HCT116 (cell line): ENCODE measurements around the gene ZNF423. TPM values are rescaled to one million over a fixed set of nuclear protein-coding genes. Genes with fewer than 3 reads are reported as not detected.

Source experiments
- ATAC-seq: fragments of 200-7000 bp; cut with Tn5 transposase; 2 replicates; pipeline ENCODE4 v1.9.1; 2020; ENCODE audit warnings: mild to moderate bottlenecking, moderate library complexity
- BruUV-seq: library from RNA; stranded (reverse); fragments of 400-500 nt; replicated peaks from 2 replicates; lab custom pipeline; 2021; lab: Mats Ljungman, UMichigan
- CTCF ChIA-PET: fragments of 300-600 bp; sonication (Branson Sonifier 250); formaldehyde crosslinking; loops from one replicate; lab custom pipeline; 2021; ENCODE audit warnings: antibody characterized with exemption; lab: Charles Lee
- POLR2A ChIA-PET: fragments of 300-600, 350-600 bp; sonication (Branson Sonifier 250); formaldehyde crosslinking; loops from one replicate; lab custom pipeline; 2021; ENCODE audit warnings: antibody characterized with exemption; lab: Charles Lee
- RAD21 ChIA-PET, 2 experiments: fragments of 300-600 bp; sonication (Branson Sonifier 250); formaldehyde crosslinking; loops; one replicate each; lab custom pipeline; 2023; ENCODE audit warnings: low total read pairs in 2 of 2; ENCODE audit not compliant: uncharacterized antibody in 2 of 2, unreplicated experiment in 2 of 2, low non-redundant PET in 1 of 2; lab: Charles Lee
- DNase-seq: peaks from one replicate; pipeline ENCODE4 v3.0.0-alpha.2; 2010; ENCODE audit warnings: low read depth, low spot score
- H2AFZ ChIP-seq: fragments of 200-600 bp; shearing (Covaris generic), sonication (generic); 2 replicates; pipeline ENCODE4 v1.6.1; 2017; ENCODE audit warnings: low read depth, mixed run types, mixed read lengths, antibody characterized with exemption, low read length; ENCODE audit not compliant: poor library complexity, severe bottlenecking
- H3K27ac ChIP-seq: 2 replicates; pipeline ENCODE4 v1.5.1; 2012; ENCODE audit warnings: low read depth, low read length
- H3K27me3 ChIP-seq: fragments of 200-600 bp; sonication (generic); 2 replicates; pipeline ENCODE4 v1.6.1; 2016; ENCODE audit warnings: mixed run types, low read length, mixed read lengths; ENCODE audit not compliant: insufficient read depth
- H3K36me3 ChIP-seq, 2 experiments: fragments of 200-500 bp in 1 of 2; fragments of 200-600 bp in 1 of 2; sonication (Bioruptor generic) in 1 of 2; sonication (generic) in 1 of 2; 2 replicates each; pipeline versions ENCODE4 v1.5.1 to v1.6.1; 2014 to 2016; ENCODE audit warnings: low read length in 2 of 2, inconsistent platforms in 1 of 2, mixed read lengths in 1 of 2, mixed run types in 1 of 2; ENCODE audit not compliant: insufficient read depth in 2 of 2, control insufficient read depth in 1 of 2
- H3K4me1 ChIP-seq, 2 experiments: fragments of 200-600 bp in 1 of 2; sonication (generic) in 1 of 2; 2 replicates each; pipeline versions ENCODE4 v1.5.1 to v1.6.1; 2012 to 2017; ENCODE audit warnings: low read length in 2 of 2, inconsistent platforms in 1 of 2, mild to moderate bottlenecking in 1 of 2, mixed read lengths in 1 of 2, mixed run types in 1 of 2, moderate library complexity in 1 of 2; ENCODE audit not compliant: insufficient read depth in 2 of 2, control insufficient read depth in 1 of 2
- H3K4me2 ChIP-seq: fragments of 200-600 bp; sonication (generic); 2 replicates; pipeline ENCODE4 v1.6.1; 2017; ENCODE audit warnings: mixed run types, low read length, mixed read lengths
- H3K4me3 ChIP-seq, 2 experiments: fragments of 200-600 bp in 1 of 2; sonication (generic) in 1 of 2; replicated peaks in 1 of 2; 2 replicates each; pipeline ENCODE4 v1.5.1; 2011 to 2016; ENCODE audit warnings: low read length in 2 of 2, control low read depth in 1 of 2, low read depth in 1 of 2, mild to moderate bottlenecking in 1 of 2, mixed read lengths in 1 of 2, mixed run types in 1 of 2
- H3K79me2 ChIP-seq: fragments of 200-600 bp; sonication (generic); 2 replicates; pipeline ENCODE4 v1.6.1; 2017; ENCODE audit warnings: mild to moderate bottlenecking, mixed run types, low read length, moderate library complexity, mixed read lengths; ENCODE audit not compliant: insufficient read depth
- H3K9ac ChIP-seq: fragments of 200-600 bp; sonication (generic); 2 replicates; pipeline ENCODE4 v1.6.1; 2016; ENCODE audit warnings: low read length, mixed read lengths
- H3K9me2 ChIP-seq: fragments of 200-600 bp; sonication (generic), shearing (Covaris generic); 2 replicates; pipeline ENCODE4 v1.6.1; 2017; ENCODE audit warnings: mixed run types, mild to moderate bottlenecking, moderate library complexity; ENCODE audit not compliant: insufficient read depth
- H3K9me3 ChIP-seq, 2 experiments: fragments of 200-500 bp in 1 of 2; fragments of 200-600 bp in 1 of 2; sonication (Bioruptor generic) in 1 of 2; sonication (generic) in 1 of 2; 2 replicates each; pipeline ENCODE4 v1.6.1; 2014 to 2017; ENCODE audit warnings: low read length in 2 of 2, mixed read lengths in 2 of 2, inconsistent platforms in 1 of 2, low read depth in 1 of 2, mild to moderate bottlenecking in 1 of 2, mixed run types in 1 of 2, moderate library complexity in 1 of 2; ENCODE audit not compliant: control insufficient read depth in 1 of 2, insufficient read depth in 1 of 2
- H4K20me1 ChIP-seq: fragments of 200-600 bp; sonication (generic), shearing (Covaris generic); 2 replicates; pipeline ENCODE4 v1.6.1; 2017; ENCODE audit warnings: mixed run types, mild to moderate bottlenecking, moderate library complexity; ENCODE audit not compliant: insufficient read depth
- ATF3 ChIP-seq: IDR thresholded peaks from 2 replicates; pipeline ENCODE4 v1.6.1; 2012
- ELF1 ChIP-seq: IDR thresholded peaks from 2 replicates; pipeline ENCODE4 v1.6.1; 2012; ENCODE audit warnings: low read depth, borderline replicate concordance
- EZH2phosphoT487 ChIP-seq: fragments of 200-600 bp; IDR thresholded peaks from 2 replicates; pipeline ENCODE4 v1.6.1; 2018; ENCODE audit warnings: antibody characterized with exemption, borderline replicate concordance
- JUND ChIP-seq: IDR thresholded peaks from 2 replicates; pipeline ENCODE4 v1.6.1; 2012
- POLR2AphosphoS5 ChIP-seq: IDR thresholded peaks from 2 replicates; pipeline ENCODE4 v1.6.1; 2011; ENCODE audit warnings: mild to moderate bottlenecking, low read depth, low read length, moderate library complexity
- SRF ChIP-seq: IDR thresholded peaks from 2 replicates; pipeline ENCODE4 v1.6.1; 2012; ENCODE audit warnings: low read depth
- YY1 ChIP-seq: IDR thresholded peaks from 2 replicates; pipeline ENCODE4 v1.6.1; 2011; ENCODE audit warnings: low read length, low read depth, moderate library complexity, mild to moderate bottlenecking; ENCODE audit not compliant: insufficient replicate concordance; ENCODE audit errors: extremely low read depth
- intact Hi-C: fragments of 100-400 bp; cut with micrococcal nuclease; formaldehyde crosslinking; loops from 2 replicates; pipeline ENCODE4 v1.10.0; 2022
- total RNA-seq: library from RNA; stranded (reverse); gene quantifications from one replicate; pipeline ENCODE4 v1.2.1, GENCODE V29; 2021; ENCODE audit not compliant: unreplicated experiment

Gene ZNF423
- total RNA-seq, 1 experiment from 2014 or later: 0.22 TPM

- POLR2A ChIA-PET: no interaction called here
- TF ChIP-seq YY1: no peak
- TF ChIP-seq, all 23 proteins: peak for 0
- Histone ChIP-seq H3K27ac (no peak overlapping the region), H3K9me3 (no peaks in the 10 kb centered on the region), H3K79me2 (no peaks in the 10 kb centered on the region), H3K4me1 (no peaks in the 10 kb centered on the region), H3K9ac (no peak overlapping the region), H4K20me1 (no peaks in the 10 kb centered on the region), H2AFZ (no peak overlapping the region), H3K9me2 (no peaks in the 10 kb centered on the region), H3K36me3 (no peaks in the 10 kb centered on the region), H3K4me2 (no peak overlapping the region), H3K27me3 (peaks cover 6% of the 10 kb centered on the region; the same call in 1 of the 2 replicates), H3K4me3 (no peak overlapping the region)
- no TSS peak for BruUV-seq
- CTCF ChIA-PET: interaction anchor here (1.2 kb wide), 1 partner anchor 10 kb away, joined by 3 read pairs; no protein-coding TSS in a partner anchor
- intact Hi-C loops: no loop called here
- RAD21 ChIA-PET: no interaction called here
- ATAC-seq: no peak
- DNase-seq: no peak
Measured at GRCh38 chr16:49867234-49867633, 11.3 kb upstream of the ZNF423 start.

GRCh38 chr16:49866595-49867071 is 10.7 kb upstream of the ZNF423 start:
- ATAC-seq (no peak), DNase-seq (no peak)
- RAD21 ChIA-PET: no interaction called here
- Histone ChIP-seq H4K20me1 (no peaks in the 10 kb centered on the region), H3K27ac (no peak overlapping the region), H3K9me2 (no peaks in the 10 kb centered on the region), H3K9me3 (no peaks in the 10 kb centered on the region), H2AFZ (no peak overlapping the region), H3K79me2 (no peaks in the 10 kb centered on the region), H3K27me3 (peaks cover 6% of the 10 kb centered on the region; the same call in 1 of the 2 replicates), H3K4me1 (no peaks in the 10 kb centered on the region), H3K9ac (no peak overlapping the region)
- intact Hi-C loops: no loop called here
- BruUV-seq: no TSS peak
- CTCF ChIA-PET: interaction anchor here (0.7 to 1.0 kb wide), 2 partner anchors 9 to 10 kb away, joined by 3 to 4 read pairs; no protein-coding TSS in a partner anchor
- TF ChIP-seq EZH2phosphoT487: no peak
- no peak for TF ChIP-seq ELF1
- no peak for TF ChIP-seq SRF
- no peak for TF ChIP-seq YY1
- no peak for TF ChIP-seq ATF3
- no peak for TF ChIP-seq POLR2AphosphoS5
- no peak for TF ChIP-seq JUND
- TF ChIP-seq, all 23 proteins: peak for 0
- no peaks in the 10 kb centered on the region for H3K36me3 ChIP-seq
- H3K4me2 ChIP-seq: no peak overlapping the region
- POLR2A ChIA-PET: no interaction called here
- H3K4me3 ChIP-seq: no peak overlapping the region
